H1 (cell line): ENCODE data around the gene PDE4B. TPM values are rescaled to one million over a fixed set of nuclear protein-coding genes. Genes with fewer than 3 reads are reported as not detected.
A peak's percentile ranks its signal among the peaks of the same experiment; 100 is the strongest.

Experiments used
- CTCF ChIA-PET: fragments of 300-600 bp; sonication (Branson Sonifier 250); formaldehyde crosslinking; loops from one replicate; lab custom pipeline; 2021; ENCODE audit not compliant: partially characterized antibody; lab: Charles Lee
- POLR2A ChIA-PET: fragments of 300-600 bp; sonication (Branson Sonifier 250); formaldehyde crosslinking; loops from one replicate; lab custom pipeline; 2021; ENCODE audit warnings: inconsistent platforms; ENCODE audit not compliant: partially characterized antibody; lab: Charles Lee
- DNase-seq, 2 experiments: peaks; one replicate each; pipeline versions ENCODE4 v3.0.0 to v3.0.0-alpha.2; 2010 to 2022; ENCODE audit warnings: low spot score in 2 of 2, low read depth in 1 of 2, mixed read lengths in 1 of 2
- FAIRE-seq: peaks from 2 replicates; lab custom pipeline; 2011; peaks lifted over from hg19 to GRCh38; lab: Jason Lieb, UNC
- H2AFZ ChIP-seq: 2 replicates; pipeline ENCODE4 v1.8.1; 2012; ENCODE audit warnings: low read length, inconsistent platforms
- H2AK5ac ChIP-seq: 2 replicates; pipeline ENCODE4 v1.6.1; 2013; ENCODE audit warnings: low read depth, low read length
- H2BK120ac ChIP-seq: replicated peaks from 2 replicates; pipeline ENCODE3; 2013; ENCODE audit warnings: low read depth, low read length, inconsistent platforms
- H2BK12ac ChIP-seq: 2 replicates; pipeline ENCODE4 v1.6.1; 2013; ENCODE audit warnings: low read depth, low read length
- H2BK15ac ChIP-seq: 2 replicates; pipeline ENCODE4 v1.6.1; 2013; ENCODE audit warnings: low read length
- H2BK20ac ChIP-seq: 2 replicates; pipeline ENCODE4 v1.6.1; 2013; ENCODE audit warnings: low read length
- H2BK5ac ChIP-seq: 2 replicates; pipeline ENCODE4 v1.6.1; 2013; ENCODE audit warnings: low read depth, low read length
- H3K14ac ChIP-seq: 2 replicates; pipeline ENCODE4 v1.6.1; 2013; ENCODE audit warnings: inconsistent platforms; ENCODE audit not compliant: insufficient read length
- H3K18ac ChIP-seq: 2 replicates; pipeline ENCODE4 v1.6.1; 2013; ENCODE audit warnings: low read length; ENCODE audit errors: extremely low read depth
- H3K23ac ChIP-seq: 2 replicates; pipeline ENCODE4 v1.6.1; 2013; ENCODE audit warnings: inconsistent platforms; ENCODE audit not compliant: insufficient read length
- H3K23me2 ChIP-seq: 2 replicates; pipeline ENCODE4 v1.6.1; 2013; ENCODE audit warnings: low read depth, low read length
- H3K27ac ChIP-seq: 2 replicates; pipeline ENCODE4 v1.6.1; 2011; ENCODE audit warnings: low read depth, low read length, inconsistent platforms
- H3K27me3 ChIP-seq, 4 experiments: replicated peaks in 1 of 4; 1 replicate in 1 of 4; 2 replicates in 3 of 4; pipeline versions ENCODE4 v1.6.1 to v1.8.1; 2011 to 2013; ENCODE audit warnings: low read length in 3 of 4, mild to moderate bottlenecking in 3 of 4, inconsistent platforms in 2 of 4, mixed read lengths in 2 of 4, moderate library complexity in 1 of 4; ENCODE audit not compliant: control insufficient read depth in 3 of 4, insufficient read depth in 3 of 4; ENCODE audit errors: extremely low read depth in 1 of 4
- H3K36me3 ChIP-seq, 4 experiments: 2 replicates each; pipeline versions ENCODE4 v1.6.1 to v1.8.1; 2011 to 2013; ENCODE audit warnings: mild to moderate bottlenecking in 4 of 4, low read length in 3 of 4, moderate library complexity in 2 of 4, control low read depth in 1 of 4, inconsistent platforms in 1 of 4; ENCODE audit not compliant: insufficient read depth in 4 of 4, control insufficient read depth in 2 of 4
- H3K4ac ChIP-seq: replicated peaks from 2 replicates; pipeline ENCODE3; 2013; ENCODE audit warnings: low read length, low read depth, mixed read lengths, inconsistent platforms; ENCODE audit not compliant: insufficient read length
- H3K4me1 ChIP-seq, 4 experiments: replicated peaks in 1 of 4; 1 replicate in 1 of 4; 2 replicates in 3 of 4; pipeline versions ENCODE4 v1.6.1 to v1.8.1; 2011 to 2013; ENCODE audit warnings: low read length in 3 of 4, inconsistent platforms in 2 of 4, mixed read lengths in 1 of 4; ENCODE audit not compliant: insufficient read depth in 4 of 4, control insufficient read depth in 3 of 4
- H3K4me2 ChIP-seq, 2 experiments: 2 replicates each; pipeline versions ENCODE4 v1.6.1 to v1.8.1; 2011 to 2013; ENCODE audit warnings: low read depth in 2 of 2, low read length in 2 of 2, control low read depth in 1 of 2, inconsistent platforms in 1 of 2, mild to moderate bottlenecking in 1 of 2; ENCODE audit not compliant: insufficient read depth in 1 of 2
- H3K4me3 ChIP-seq, 4 experiments: fragments of 200-600, 300-600 bp in 1 of 4; sonication (generic), shearing (Covaris generic), sonication (Bioruptor Twin) in 1 of 4; 2 replicates each; pipeline versions ENCODE4 v1.5.1 to v1.8.1; 2011 to 2016; ENCODE audit warnings: low read length in 4 of 4, low read depth in 3 of 4, control low read depth in 2 of 4, inconsistent platforms in 2 of 4, mild to moderate bottlenecking in 2 of 4, mixed read lengths in 1 of 4, moderate library complexity in 1 of 4; ENCODE audit not compliant: insufficient read depth in 2 of 4; ENCODE audit errors: extremely low read depth in 1 of 4
- H3K56ac ChIP-seq: replicated peaks from 2 replicates; pipeline ENCODE3; 2013; ENCODE audit warnings: low read depth, mild to moderate bottlenecking, mixed read lengths, low read length, inconsistent platforms; ENCODE audit not compliant: insufficient read length
- H3K79me1 ChIP-seq: 2 replicates; pipeline ENCODE4 v1.6.1; 2013; ENCODE audit warnings: low read depth, low read length, control low read depth
- H3K79me2 ChIP-seq, 2 experiments: 2 replicates each; pipeline versions ENCODE4 v1.6.1 to v1.8.1; 2012 to 2013; ENCODE audit warnings: low read length in 2 of 2, mild to moderate bottlenecking in 2 of 2, inconsistent platforms in 1 of 2; ENCODE audit not compliant: insufficient read depth in 2 of 2, control insufficient read depth in 1 of 2
- H3K9ac ChIP-seq, 4 experiments: replicated peaks in 1 of 4; 1 replicate in 1 of 4; 2 replicates in 3 of 4; pipeline versions ENCODE4 v1.6.1 to v1.8.1; 2011 to 2013; ENCODE audit warnings: low read depth in 3 of 4, low read length in 3 of 4, control low read depth in 2 of 4, mild to moderate bottlenecking in 2 of 4, moderate library complexity in 2 of 4, inconsistent platforms in 1 of 4; ENCODE audit errors: extremely low read depth in 1 of 4
- H3K9me3 ChIP-seq, 2 experiments: 2 replicates each; pipeline versions ENCODE4 v1.6.1 to v1.8.1; 2012 to 2013; ENCODE audit warnings: mild to moderate bottlenecking in 2 of 2, moderate library complexity in 2 of 2, control low read depth in 1 of 2, inconsistent platforms in 1 of 2, low read depth in 1 of 2, low read length in 1 of 2, mixed read lengths in 1 of 2; ENCODE audit not compliant: insufficient read depth in 2 of 2
- H4K20me1 ChIP-seq, 2 experiments: replicated peaks in 1 of 2; 2 replicates each; pipeline versions ENCODE3 to v1.8.1; 2011 to 2013; ENCODE audit warnings: inconsistent platforms in 2 of 2, low read length in 2 of 2, mild to moderate bottlenecking in 1 of 2; ENCODE audit not compliant: insufficient read depth in 2 of 2, control insufficient read depth in 1 of 2
- H4K5ac ChIP-seq: 2 replicates; pipeline ENCODE4 v1.6.1; 2013; ENCODE audit warnings: low read length, low read depth, mixed read lengths, inconsistent platforms; ENCODE audit not compliant: insufficient read length
- H4K8ac ChIP-seq: 2 replicates; pipeline ENCODE4 v1.8.0; 2013; ENCODE audit warnings: mild to moderate bottlenecking, moderate library complexity, low read length, inconsistent platforms; ENCODE audit not compliant: insufficient read depth; ENCODE audit errors: extremely low read depth
- H4K91ac ChIP-seq: replicated peaks from 2 replicates; pipeline ENCODE3; 2013; ENCODE audit warnings: low read length, mixed read lengths, inconsistent platforms; ENCODE audit not compliant: insufficient read length
- ASH2L ChIP-seq: fragments of 200-600, 300-600 bp; sonication (generic); IDR thresholded peaks from one replicate; pipeline ENCODE4 v1.7.1; 2017; ENCODE audit warnings: low read length
- BRCA1 ChIP-seq: IDR thresholded peaks from 2 replicates; pipeline ENCODE4 v1.6.1; 2012; ENCODE audit warnings: low read depth, low read length, improper control_type of control experiment
- CHD2 ChIP-seq: IDR thresholded peaks from 2 replicates; pipeline ENCODE4 v1.6.1; 2012; ENCODE audit warnings: low read length, improper control_type of control experiment
- E2F6 ChIP-seq: IDR thresholded peaks from 2 replicates; pipeline ENCODE4 v1.6.1; 2012; ENCODE audit warnings: inconsistent platforms
- GTF2F1 ChIP-seq: IDR thresholded peaks from 2 replicates; pipeline ENCODE4 v1.6.1; 2012; ENCODE audit warnings: low read depth, low read length, improper control_type of control experiment, borderline replicate concordance
- NANOG ChIP-seq: IDR thresholded peaks from 2 replicates; pipeline ENCODE4 v1.6.1; 2011; ENCODE audit warnings: low read length, low read depth, mild to moderate bottlenecking, inconsistent platforms; ENCODE audit not compliant: insufficient read depth, poor library complexity, severe bottlenecking
- RXRA ChIP-seq: IDR thresholded peaks from 2 replicates; pipeline ENCODE4 v1.6.1; 2011; ENCODE audit warnings: low read depth, mild to moderate bottlenecking, low read length, moderate library complexity; ENCODE audit not compliant: insufficient read depth
- SIN3A ChIP-seq, 2 experiments: IDR thresholded peaks in 1 of 2; conservative IDR thresholded peaks in 1 of 2; 2 replicates each; pipeline ENCODE4 v1.6.1; 2011 to 2012; ENCODE audit warnings: low read length in 2 of 2, improper control_type of control experiment in 1 of 2, low read depth in 1 of 2, mild to moderate bottlenecking in 1 of 2
- SP1 ChIP-seq: IDR thresholded peaks from 2 replicates; pipeline ENCODE4 v1.6.1; 2011; ENCODE audit warnings: low read depth, low read length
- TCF12 ChIP-seq: IDR thresholded peaks from 2 replicates; pipeline ENCODE4 v1.6.1; 2011; ENCODE audit warnings: low read depth, mild to moderate bottlenecking, low read length
- YY1 ChIP-seq: IDR thresholded peaks from 2 replicates; pipeline ENCODE4 v1.6.1; 2011; ENCODE audit warnings: low read depth, mild to moderate bottlenecking, low read length
- WGBS, 2 experiments: shearing (Covaris generic) in 1 of 2; methylation state at CpG; one replicate each; pipeline versions ENCODE4 v1.1.6 to v1.1.7; 2013 to 2015; ENCODE audit warnings: low lambda C conversion rate in 2 of 2, mixed read lengths in 2 of 2, inconsistent platforms in 1 of 2, low coverage in 1 of 2, missing lambda C conversion rate in 1 of 2; ENCODE audit not compliant: insufficient replicate concordance in 2 of 2, insufficient coverage in 1 of 2, insufficient read length in 1 of 2; ENCODE audit errors: extremely low coverage in 1 of 2, missing lambda C conversion rate in 1 of 2; 5-methylcytosine and 5-hydroxymethylcytosine counted together
- polyA plus RNA-seq, 7 experiments: library from polyadenylated mRNA; depleted of rRNA in 3 of 7; stranded (reverse) in 5 of 7; unstranded in 2 of 7; fragments of >200 nt in 5 of 7; fragments of 200-250 nt in 2 of 7; gene quantifications; 1 replicate in 5 of 7; 2 replicates in 1 of 7; 4 replicates in 1 of 7; pipeline versions ENCODE4 v1.2.1 to v1.2.3, GENCODE V29; 2011 to 2013; ENCODE audit warnings: missing spikeins in 2 of 7, mixed read lengths in 2 of 7
- total RNA-seq: library from RNA; stranded (reverse); fragmentation: NEBNext Ultra II Directional; extraction: Animal tissue kit (Norgen Biotek cat#: 25700); gene quantifications from 2 replicates; pipeline ENCODE4 v1.2.1, GENCODE V29; 2021

PDE4B gene
- total and polyA plus RNA-seq, 2 of the 8 experiments (the other 6 are each of a cell fraction or from before 2014, with no cell fraction given): 5.0 to 15.1 TPM

DNA sequence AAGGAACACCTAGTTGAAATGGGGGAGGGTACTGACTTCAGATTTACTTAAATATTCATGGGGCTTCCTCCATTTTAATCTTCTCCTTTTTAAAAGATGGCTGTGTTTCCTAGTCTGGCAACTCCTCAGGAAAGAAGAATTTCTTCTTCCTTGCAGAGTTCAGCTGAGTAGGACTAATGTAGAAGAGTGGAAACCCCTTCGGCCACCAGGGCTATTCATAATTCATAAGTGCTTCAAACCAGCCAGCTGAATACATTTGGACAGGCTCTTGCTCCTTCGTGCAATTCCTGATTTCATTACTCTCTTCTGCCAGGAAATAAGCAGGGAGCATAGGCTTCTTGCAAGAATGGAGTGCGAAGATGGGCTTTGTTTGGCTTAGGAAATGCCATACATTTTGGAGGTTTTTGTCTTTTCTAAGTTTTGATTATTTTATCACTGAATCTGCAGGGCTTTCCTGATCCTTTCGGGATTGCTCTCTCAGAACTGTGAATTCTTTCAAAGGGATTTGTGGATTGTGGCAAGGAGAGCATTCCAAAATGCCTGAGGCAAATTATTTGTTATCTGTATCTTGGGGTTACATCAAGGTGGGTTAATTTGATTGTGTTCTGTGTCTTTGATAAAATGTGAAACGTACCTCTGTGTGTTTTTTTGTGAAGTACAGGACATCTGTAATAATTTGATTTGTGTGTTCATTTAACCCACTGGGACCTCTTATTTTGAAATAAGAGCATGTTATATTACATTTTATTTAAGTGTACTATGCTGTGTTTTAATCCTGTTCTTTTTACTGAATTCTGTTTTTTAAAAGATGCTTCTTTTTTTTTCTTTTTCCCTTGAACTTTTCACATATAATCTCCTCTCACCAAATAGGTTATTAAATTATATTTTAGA is 561.9 kb downstream of the PDE4B start:
- Histone ChIP-seq H3K14ac (no peak overlapping the region), H4K91ac (peak overlapping the region; percentile 8), H3K27ac (peak overlapping the region; percentile 70), H3K27me3 (no peaks in the 10 kb centered on the region), H3K9me3 (no peaks in the 10 kb centered on the region), H2BK20ac (peak overlapping the region; percentile 97), H2AFZ (peak overlapping the region; percentile 83), H3K9ac (peak overlapping the region in 3 of 4 experiments; percentile 30 to 46 (median 42); a peak in 5 of 7 replicates), H3K79me1 (no peaks in the 10 kb centered on the region), H2AK5ac (no peak overlapping the region), H3K4me3 (peak overlapping the region in 3 of 4 experiments; percentile 1 to 44 (median 19); a peak in 4 of 8 replicates), H2BK5ac (peak overlapping the region; percentile 86), H3K79me2 (peaks cover 0 to 12% of the 10 kb centered on the region in 2 experiments; a peak in 1 of 4 replicates), H3K23me2 (no peaks in the 10 kb centered on the region), H3K56ac (no peak overlapping the region), H3K4me1 (peaks cover 5 to 20% (median 17%) of the 10 kb centered on the region in 4 experiments), H3K23ac (no peak overlapping the region), H3K18ac (no peak overlapping the region), H4K20me1 (no peaks in the 10 kb centered on the region), H4K8ac (no peak overlapping the region), H3K4me2 (peak overlapping the region; percentile 58 to 85), H2BK12ac (no peak overlapping the region; the same call in 1 of the 2 replicates), H4K5ac (peak overlapping the region; percentile 0), H2BK15ac (no peak overlapping the region), H3K4ac (no peak overlapping the region), H2BK120ac (peak overlapping the region; percentile 80), H3K36me3 (no peaks in the 10 kb centered on the region)
- ChIA-PET POLR2A (interaction anchor here (1.5 to 1.7 kb wide), 2 partner anchors 12 to 18 kb away, joined by 3 to 4 read pairs; no protein-coding TSS in a partner anchor), CTCF (interaction anchor here (1.0 to 2.3 kb wide), 2 partner anchors 12 to 22 kb away, joined by 3 to 10 read pairs; no protein-coding TSS in a partner anchor)
- no peak for FAIRE-seq
- 26% methylated on average over 5 of the region's 5 CpGs; no CpG with 5 or more reads in 1 of the 2 experiments for WGBS, 2 experiments
- no peak for DNase-seq
- no peak for TF ChIP-seq CHD2
- no peak for TF ChIP-seq SIN3A (conservative IDR thresholded peaks at IDR 0.05 in 1 of 2, IDR thresholded peaks at IDR 0.05 in 1 of 2; ENCODE audit: low read depth in 1 of 2, low read length in 2 of 2)
- no peak for TF ChIP-seq RXRA
- TF ChIP-seq NANOG: no peak
- no peak for TF ChIP-seq TCF12
- no peak for TF ChIP-seq SP1
- peak; percentile 55; the same call in 1 of the 2 replicates for TF ChIP-seq YY1
- no peak for TF ChIP-seq ASH2L
- TF ChIP-seq E2F6: no peak
- no peak for TF ChIP-seq BRCA1
- no peak for TF ChIP-seq GTF2F1
